AG04449 (cell line): ENCODE data around the gene ADGRL3.

Experiments
- CTCF ChIA-PET: fragments of 350-600 bp; formaldehyde crosslinking; extraction: SDS; loops from one replicate; lab custom pipeline; 2021; ENCODE audit warnings: antibody characterized with exemption; lab: Yijun Ruan, JAX
- POLR2A ChIA-PET: fragments of 400-600, 350-600 bp; formaldehyde crosslinking; extraction: SDS; loops from one replicate; lab custom pipeline; 2020; ENCODE audit warnings: antibody characterized with exemption, inconsistent platforms; lab: Yijun Ruan, JAX
- DNase-seq: peaks from one replicate; pipeline ENCODE4 v3.0.0-alpha.2; 2010; ENCODE audit warnings: low read depth, low spot score
- H3K4me3 ChIP-seq: 2 replicates; pipeline ENCODE4 v1.5.1; 2011; ENCODE audit warnings: low read depth, mild to moderate bottlenecking, control low read depth, low read length
- TF ChIP-seq, protein P1 (sequence below): IDR thresholded peaks from one replicate; pipeline ENCODE4 v1.5.1; 2011; ENCODE audit warnings: mild to moderate bottlenecking, moderate library complexity, low read length, control low read depth, inconsistent platforms; ENCODE audit not compliant: insufficient read depth; ENCODE audit errors: missing control alignments

ADGRL3 gene

DNA sequence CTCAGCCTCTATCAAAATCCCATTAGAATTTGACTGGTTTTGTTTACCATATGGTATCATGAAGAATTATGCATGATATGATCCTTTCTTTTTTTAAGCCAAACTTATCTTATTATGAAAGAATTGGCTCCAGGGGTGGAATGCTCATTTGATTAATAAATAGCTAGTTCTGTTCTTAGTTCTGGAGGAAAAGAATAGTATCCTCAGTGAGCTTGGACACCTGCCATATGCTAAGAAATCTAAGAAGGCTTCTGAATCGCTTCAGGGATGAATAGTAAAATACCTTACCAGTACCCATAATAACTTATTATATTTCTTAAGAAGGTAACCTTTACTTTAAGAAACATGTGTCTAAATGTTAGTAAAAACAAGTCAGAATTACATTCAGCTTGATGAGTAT, 803.6 kb downstream of the ADGRL3 start:
- H3K4me3 ChIP-seq: no peak overlapping the region
- ChIA-PET CTCF (no interaction called here), POLR2A (no interaction called here)
- no peak for DNase-seq
- TF ChIP-seq, protein P1, sequence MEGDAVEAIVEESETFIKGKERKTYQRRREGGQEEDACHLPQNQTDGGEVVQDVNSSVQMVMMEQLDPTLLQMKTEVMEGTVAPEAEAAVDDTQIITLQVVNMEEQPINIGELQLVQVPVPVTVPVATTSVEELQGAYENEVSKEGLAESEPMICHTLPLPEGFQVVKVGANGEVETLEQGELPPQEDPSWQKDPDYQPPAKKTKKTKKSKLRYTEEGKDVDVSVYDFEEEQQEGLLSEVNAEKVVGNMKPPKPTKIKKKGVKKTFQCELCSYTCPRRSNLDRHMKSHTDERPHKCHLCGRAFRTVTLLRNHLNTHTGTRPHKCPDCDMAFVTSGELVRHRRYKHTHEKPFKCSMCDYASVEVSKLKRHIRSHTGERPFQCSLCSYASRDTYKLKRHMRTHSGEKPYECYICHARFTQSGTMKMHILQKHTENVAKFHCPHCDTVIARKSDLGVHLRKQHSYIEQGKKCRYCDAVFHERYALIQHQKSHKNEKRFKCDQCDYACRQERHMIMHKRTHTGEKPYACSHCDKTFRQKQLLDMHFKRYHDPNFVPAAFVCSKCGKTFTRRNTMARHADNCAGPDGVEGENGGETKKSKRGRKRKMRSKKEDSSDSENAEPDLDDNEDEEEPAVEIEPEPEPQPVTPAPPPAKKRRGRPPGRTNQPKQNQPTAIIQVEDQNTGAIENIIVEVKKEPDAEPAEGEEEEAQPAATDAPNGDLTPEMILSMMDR: no peak

GRCh38 chr4:62004881-62005280, 804.8 kb downstream of the ADGRL3 start:
- POLR2A ChIA-PET: no interaction called here
- CTCF ChIA-PET: no interaction called here
- TF ChIP-seq, protein P1: no peak
- no peak overlapping the region for H3K4me3 ChIP-seq
- no peak for DNase-seq

DNA sequence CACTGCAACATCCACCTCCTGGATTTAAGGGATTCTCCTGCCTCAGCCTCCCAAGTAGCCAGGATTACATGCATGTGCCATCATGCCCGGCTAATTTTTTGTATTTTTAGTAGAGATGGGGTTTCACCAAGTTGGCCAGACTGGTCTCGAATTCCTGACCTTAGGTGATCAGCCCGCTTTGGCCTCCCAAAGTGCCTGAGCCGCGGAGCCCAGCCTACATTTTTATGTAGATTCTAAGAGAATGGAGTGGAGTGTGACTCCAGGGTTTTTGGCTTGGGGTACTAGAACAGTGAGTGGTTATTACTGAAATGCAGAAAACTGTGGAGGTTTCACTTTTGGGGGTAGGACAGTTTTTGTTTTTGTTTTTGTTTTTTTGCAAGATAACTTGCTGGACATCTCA, 806.0 kb downstream of the ADGRL3 start:
- no peak for DNase-seq
- TF ChIP-seq, protein P1: no peak
- ChIA-PET CTCF (no interaction called here), POLR2A (no interaction called here)
- H3K4me3 ChIP-seq: no peak overlapping the region

- TF ChIP-seq, protein P1: no peak
- ChIA-PET CTCF (no interaction called here), POLR2A (no interaction called here)
- no peak overlapping the region for H3K4me3 ChIP-seq
- no peak for DNase-seq
Observed at GRCh38 chr4:62015043-62015739, 815.1 kb downstream of the ADGRL3 start.

DNA sequence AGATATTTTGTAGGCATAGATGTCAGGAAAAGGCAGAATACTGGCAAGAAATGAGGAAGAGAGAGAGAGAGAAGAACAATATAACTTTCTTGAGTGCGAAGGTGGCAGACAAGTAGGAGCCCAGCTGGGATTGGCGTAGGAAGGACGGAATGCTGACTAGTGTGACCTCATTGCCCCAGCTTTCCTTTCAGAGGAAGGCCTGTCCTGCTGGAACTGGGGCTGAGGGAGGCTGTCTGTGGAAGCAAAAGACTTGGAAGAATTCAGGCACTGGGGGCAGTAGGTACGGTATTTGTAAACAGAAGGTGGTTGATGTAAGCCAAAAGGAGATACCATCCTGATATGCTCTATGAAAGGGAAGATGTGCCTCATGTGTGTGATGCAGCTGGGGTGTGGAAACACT, 818.4 kb downstream of the ADGRL3 start:
- DNase-seq: no peak
- TF ChIP-seq, protein P1: no peak
- ChIA-PET POLR2A (no interaction called here), CTCF (no interaction called here)
- no peak overlapping the region for H3K4me3 ChIP-seq

- H3K4me3 ChIP-seq: no peak overlapping the region
- no peak for DNase-seq
- TF ChIP-seq, protein P1: no peak
- CTCF ChIA-PET: no interaction called here
- POLR2A ChIA-PET: no interaction called here
Observed at GRCh38 chr4:62023633-62024032, 823.5 kb downstream of the ADGRL3 start.
